Stimulated activated CD4-positive, alpha-beta T cell treated with anti-CD3 and anti-CD28 coated beads, Interleukin-15, amount 100 ng/mL, for 1 hour (primary cell): ENCODE results near the gene WHRN.

Experiments
- DNase-seq, 2 donors: peaks; one replicate each; pipeline ENCODE4 v3.0.0-alpha.2; 2020; ENCODE audit warnings: low read depth in 1 of 2, low spot score in 1 of 2

WHRN gene

DNA sequence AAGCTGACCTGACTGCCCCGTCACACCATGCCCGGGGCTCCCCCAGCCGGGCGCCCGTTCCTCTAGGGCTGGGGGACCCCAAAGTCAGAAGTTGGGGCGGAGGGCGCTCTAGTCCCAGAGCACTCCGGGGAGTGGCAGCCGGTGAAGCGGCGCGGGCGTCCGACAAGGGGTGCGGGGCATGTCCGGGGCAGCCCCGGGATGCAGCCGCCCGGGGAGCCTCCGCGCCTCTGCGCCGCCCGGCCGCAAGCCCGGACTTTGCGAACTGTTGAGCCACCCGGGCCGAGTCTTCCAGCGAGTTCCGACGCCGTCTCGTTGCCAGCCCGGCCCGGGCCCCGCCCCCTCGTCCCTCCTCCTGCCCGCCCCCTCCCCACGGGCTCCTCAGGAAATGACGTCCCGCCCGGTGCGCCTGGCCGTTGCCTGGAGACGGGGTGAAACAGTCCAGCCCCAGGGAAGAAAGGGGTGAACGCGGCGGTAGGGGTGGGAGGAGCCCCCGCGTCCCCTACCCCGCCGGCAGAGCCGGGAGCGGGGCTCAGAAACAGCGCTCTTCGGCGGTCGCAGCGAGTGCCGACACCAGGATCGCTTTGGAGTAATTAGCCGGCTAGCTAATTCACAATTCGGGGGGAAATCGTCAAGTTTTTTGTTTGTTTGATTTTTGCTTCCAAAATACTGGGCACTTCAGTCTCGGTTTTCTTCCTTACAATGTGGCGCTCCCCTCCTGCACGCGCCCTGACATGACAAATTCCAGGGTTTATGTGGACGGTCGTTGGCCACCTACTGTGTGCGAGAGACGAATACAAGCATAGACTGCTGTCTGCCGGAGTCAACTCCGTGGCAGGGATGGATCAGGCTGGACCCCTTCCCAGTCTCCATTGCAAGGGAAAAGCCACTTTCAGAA, at the start of gene WHRN:
Gene WHRN (minus strand): TSS at position 287 of the 895 bp plus-strand sequence. CDS start 672 bp downstream, outside the sequence.
- DNase-seq: peak; percentile 78 to 80

- DNase-seq: no peak
These were observed 47.9 kb upstream of the WHRN start for GRCh38 chr9:114553202-114553601.

GRCh38 chr9:114552706-114553105, 47.4 kb upstream of the WHRN start:
- DNase-seq: no peak

DNA sequence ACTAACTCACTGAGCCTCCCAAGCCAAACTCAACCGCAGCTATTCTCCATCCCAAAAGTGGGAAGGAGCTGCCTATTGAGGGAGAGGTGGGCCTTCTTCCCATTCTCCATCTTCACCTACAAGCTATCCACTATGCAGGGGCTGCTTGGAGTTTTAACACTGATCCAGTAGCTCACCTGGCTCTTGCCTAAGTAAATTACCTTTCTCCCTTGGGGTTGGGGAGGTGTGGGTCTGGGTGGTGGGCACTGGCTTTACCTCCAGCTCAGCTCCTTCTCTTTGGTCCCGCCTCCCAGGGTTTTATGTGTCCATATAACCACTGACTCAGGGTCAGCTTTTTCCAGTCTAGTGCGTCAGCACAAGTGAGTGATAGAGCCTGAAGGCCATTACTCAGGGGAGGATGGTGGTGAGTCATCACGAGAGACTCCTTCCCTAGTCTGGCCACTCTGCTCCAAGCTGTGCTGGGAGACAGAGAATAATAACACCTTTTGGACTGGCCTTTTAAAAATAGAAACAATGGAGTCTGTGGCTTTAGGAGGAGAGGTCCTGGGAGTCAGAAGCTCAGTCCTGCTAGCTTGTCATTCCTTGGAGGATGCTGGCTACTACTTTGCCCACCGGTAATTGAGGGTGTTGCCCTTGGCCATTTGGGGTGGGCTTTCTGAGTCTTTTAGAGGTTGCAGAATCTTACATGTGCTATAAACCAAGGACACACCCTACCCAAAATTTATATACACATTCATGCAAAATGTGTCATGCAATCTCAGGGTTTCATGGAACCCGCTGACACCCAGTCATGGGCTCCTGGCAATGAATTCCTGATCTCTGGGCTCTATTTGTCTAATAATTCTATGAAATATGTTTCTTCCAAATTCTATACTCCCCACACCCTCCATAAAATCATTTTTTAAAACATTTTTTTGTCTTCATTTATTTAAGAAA, 46.7 kb upstream of the WHRN start:
- DNase-seq: no peak

DNA sequence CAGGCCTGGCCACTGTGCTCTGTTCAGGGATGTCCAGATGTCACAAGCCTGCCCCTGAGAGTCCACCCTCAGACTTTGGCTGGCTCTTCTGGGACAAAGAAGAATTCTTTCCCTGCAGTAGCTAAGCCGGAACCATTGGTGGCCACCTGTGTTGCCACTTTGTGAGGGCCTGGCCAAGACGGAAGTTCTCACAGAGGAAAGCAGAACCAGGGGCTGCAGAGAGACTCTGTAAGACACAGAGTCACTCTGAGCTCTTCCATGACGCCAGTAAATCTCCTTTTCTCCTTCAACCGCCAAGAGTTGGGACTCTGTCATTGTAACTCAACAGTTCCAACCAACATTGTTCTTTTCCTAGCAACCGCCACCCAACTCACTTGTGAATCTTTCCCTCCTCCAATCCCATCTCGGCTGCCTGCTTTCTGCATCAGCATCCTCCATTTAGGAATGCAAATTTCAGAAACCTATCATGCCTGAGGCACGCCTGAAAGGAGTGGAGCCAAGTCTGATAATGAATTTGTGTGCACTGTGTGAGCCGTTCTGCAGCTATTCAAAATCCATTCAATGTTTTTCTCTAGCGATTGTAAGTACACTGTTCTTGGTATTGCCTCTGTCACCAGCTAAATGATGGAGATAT, 44.5 kb upstream of the WHRN start:
- no peak for DNase-seq

- DNase-seq: no peak
These were observed 41.6 kb upstream of the WHRN start for GRCh38 chr9:114546851-114547250.

DNA sequence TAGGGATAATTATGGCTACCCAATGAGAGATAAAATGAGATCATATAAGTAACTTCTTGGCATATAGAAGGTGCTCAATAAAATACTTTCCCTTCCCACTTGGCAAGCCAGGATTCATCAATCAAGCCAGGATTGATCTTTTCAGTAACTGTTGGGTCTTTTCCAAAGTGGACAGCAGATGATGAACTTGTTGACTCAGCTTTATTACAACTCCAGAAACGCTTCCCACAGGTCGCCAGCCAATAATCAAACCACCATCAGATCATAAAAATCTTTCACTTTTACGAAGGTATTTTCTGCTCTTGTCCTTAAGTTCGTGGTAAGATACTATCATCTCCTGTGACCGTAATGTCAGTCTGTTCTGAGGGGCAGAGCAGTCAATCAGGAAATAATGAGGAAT, 39.8 kb upstream of the WHRN start:
- no peak for DNase-seq

DNA sequence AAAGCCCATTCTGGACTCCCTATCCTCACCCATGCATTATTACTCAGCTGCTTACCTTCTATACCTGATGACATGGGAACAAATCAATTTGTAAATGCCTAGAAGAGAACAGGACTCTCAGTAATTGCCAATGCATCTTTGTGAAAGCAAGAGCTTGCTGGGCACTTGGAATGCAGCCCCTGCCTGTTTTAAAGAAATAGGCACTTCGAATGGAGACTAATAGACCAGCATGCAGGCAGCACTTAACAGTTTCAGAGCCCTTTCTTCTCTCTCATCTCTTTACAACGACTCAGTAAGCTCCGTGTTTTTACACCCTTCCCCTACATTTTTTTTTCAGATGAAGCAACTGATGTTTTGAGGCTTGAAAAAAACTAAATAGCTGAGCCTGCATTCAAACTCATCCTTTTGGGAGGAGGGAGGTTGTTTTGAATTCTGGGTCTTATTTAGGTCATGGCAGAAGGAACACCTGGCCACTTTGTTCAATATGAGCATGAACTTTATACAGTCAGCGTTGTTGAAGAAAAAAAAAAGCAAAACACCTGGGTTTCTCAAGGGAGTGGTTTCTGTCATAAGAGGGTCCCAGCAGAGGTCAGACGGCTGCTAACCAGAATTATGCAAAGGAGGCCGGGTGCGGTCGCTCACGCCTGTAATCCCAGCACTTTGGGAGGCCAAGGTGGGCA, 34.6 kb upstream of the WHRN start:
- DNase-seq: no peak

DNA sequence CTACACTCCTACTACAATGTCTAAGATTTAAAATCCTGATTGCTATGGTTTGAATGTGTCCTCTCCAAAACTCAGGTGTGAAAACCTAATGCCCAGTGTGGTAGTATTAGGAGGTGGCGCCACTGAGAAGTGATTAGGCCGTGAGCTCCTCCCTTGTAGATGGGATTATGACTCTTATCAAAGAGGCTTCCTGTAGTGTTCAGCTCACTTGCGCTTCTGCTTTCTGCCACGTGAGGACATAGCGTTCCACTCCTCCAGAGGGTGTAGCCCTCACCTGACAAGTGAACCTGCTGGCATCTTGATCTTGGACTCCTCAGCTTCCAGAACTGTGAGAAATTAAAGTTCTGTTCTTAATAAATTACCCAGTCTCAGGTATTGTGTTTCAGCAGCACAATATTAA, 33.0 kb upstream of the WHRN start:
- DNase-seq: no peak

DNA sequence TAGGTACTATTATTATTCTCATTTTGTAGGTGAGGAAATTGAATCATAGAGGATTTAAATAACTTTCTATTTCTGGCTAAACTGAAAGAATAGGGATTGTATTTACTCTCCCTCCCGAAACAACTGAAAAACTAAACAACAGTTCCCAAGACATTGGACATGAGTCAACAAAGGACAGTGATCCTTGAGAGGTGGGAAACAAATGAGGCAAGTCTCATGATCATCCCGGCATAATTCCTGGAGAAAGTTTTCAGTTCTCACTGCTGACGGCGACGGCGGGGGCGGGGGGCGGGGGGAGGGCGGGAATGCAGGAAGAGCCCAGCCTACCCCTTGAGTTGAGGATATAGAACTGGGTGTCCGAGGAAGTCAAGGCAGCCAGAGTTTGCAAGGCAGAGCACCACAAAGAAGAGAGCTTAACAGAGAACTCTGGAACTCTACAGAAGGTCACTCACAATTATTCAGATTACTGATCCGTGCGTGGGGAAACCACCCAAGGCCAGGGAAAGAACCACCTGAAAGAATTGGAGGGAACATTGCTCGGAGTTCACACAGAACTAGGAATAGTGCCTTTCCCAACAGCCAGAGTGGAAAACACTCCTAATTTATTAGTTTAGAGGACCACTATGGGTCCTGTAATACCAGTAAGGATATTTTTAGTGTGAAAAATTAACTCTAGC, 27.4 kb upstream of the WHRN start:
- DNase-seq: no peak

- no peak for DNase-seq
These were observed 24.0 kb upstream of the WHRN start for GRCh38 chr9:114529285-114529684.

GRCh38 chr9:114526807-114527206, 21.5 kb upstream of the WHRN start:
- no peak for DNase-seq

DNA sequence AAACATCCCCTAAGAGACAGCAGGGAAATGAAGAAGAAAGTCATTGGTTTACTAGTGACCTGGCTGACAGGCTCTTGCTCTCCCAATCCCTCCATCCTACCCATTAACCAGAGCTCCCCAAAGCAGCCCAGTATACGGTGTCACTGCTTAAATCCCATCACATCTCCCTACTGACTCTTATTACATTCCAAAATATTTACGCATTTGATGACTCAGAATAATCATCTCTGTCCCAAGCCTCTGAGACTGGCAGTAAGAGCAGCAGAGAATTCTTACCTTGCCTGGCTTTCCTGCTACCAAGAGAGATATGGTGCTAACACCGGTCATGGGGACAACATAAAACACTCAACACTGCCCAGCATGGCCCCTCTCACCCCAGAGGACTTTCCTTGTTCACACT, 20.2 kb upstream of the WHRN start:
- no peak for DNase-seq

GRCh38 chr9:114524247-114524681, 19.0 kb upstream of the WHRN start:
- DNase-seq: no peak

DNA sequence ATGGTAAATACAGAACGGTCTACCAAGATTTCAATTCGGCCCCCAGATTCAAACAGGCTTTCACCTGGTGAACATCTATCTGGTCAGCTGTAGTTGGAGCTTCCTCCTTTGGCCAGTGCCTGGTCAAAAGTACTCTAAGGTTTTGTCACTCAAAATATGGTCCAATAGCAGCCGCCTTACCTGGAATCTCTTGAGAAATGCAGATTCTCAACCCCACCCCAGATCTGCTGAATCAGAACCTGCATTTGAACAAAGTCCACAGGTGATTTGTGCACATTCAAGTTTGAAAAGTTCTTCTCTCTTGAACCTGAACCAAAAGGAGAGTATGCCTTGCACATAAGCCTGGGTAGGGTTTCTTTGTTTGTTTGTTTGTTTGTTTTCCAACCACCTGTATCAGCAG, 17.6 kb upstream of the WHRN start:
- DNase-seq: no peak

GRCh38 chr9:114522286-114522685, 17.0 kb upstream of the WHRN start:
- DNase-seq: no peak

GRCh38 chr9:114521846-114522245, 16.6 kb upstream of the WHRN start:
- DNase-seq: no peak

DNA sequence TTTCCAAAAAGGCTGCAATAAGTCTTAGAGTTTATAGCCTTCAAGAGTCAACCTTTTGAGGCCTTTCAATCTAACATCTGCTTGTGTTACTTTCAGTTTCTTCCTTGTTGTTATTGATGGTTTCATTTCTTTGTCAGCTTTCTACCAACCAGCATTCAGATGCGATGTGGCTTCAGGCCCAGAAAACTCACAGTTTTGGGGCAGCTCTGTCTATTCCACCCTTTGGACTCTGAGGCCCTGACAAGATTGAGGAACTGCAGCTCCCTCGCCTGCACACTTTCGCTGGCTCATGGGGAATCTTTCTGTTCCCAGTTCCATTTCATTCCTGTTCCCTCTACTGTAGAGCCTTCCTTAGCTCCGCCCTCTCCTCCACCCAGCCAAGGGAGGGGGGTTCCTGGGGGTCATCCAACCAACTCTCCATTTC, 13.3 kb upstream of the WHRN start:
- DNase-seq: no peak

- DNase-seq: no peak
These were observed 12.8 kb upstream of the WHRN start for GRCh38 chr9:114518120-114518519.

GRCh38 chr9:114516913-114517312, 11.6 kb upstream of the WHRN start:
- no peak for DNase-seq
